PC-9 (cell line): ENCODE data around the gene DNM3. TPM values are rescaled to one million over a fixed set of nuclear protein-coding genes. Genes with fewer than 3 reads are reported as not detected.

Experiments
- BruUV-seq: library from RNA; stranded (reverse); fragments of 400-500 nt; replicated peaks from 2 replicates; lab custom pipeline; 2021; lab: Mats Ljungman, UMichigan
- CTCF ChIA-PET: fragments of 300-600 bp; sonication (Branson Sonifier 250); formaldehyde crosslinking; loops from one replicate; lab custom pipeline; 2022; ENCODE audit warnings: antibody characterized with exemption; lab: Charles Lee
- POLR2A ChIA-PET: fragments of 300-600 bp; sonication (Branson Sonifier 250); formaldehyde crosslinking; loops from one replicate; lab custom pipeline; 2022; ENCODE audit warnings: antibody characterized with exemption; ENCODE audit not compliant: unreplicated experiment; lab: Charles Lee
- DNase-seq, 2 experiments: peaks; one replicate each; pipeline versions ENCODE4 v3.0.0 to v3.0.0-alpha.2; 2015 to 2022; ENCODE audit warnings: mixed read lengths in 1 of 2
- H2AFZ ChIP-seq: fragments of 200-600 bp; sonication (generic); 2 replicates; pipeline ENCODE4 v1.8.1; 2017; ENCODE audit warnings: antibody characterized with exemption
- H3F3A ChIP-seq: fragments of 200-600 bp; sonication (generic); 2 replicates; pipeline ENCODE4 v1.8.1; 2017; ENCODE audit warnings: antibody characterized with exemption, mild to moderate bottlenecking, low read depth; ENCODE audit not compliant: insufficient read depth
- H3K27ac ChIP-seq: fragments of 200-600 bp; sonication (generic); 2 replicates; pipeline ENCODE4 v1.6.1; 2016; ENCODE audit warnings: mixed run types
- H3K27me3 ChIP-seq: fragments of 200-600 bp; sonication (generic); 2 replicates; pipeline ENCODE4 v1.6.1; 2016; ENCODE audit warnings: low read depth, mixed run types; ENCODE audit not compliant: insufficient read depth
- H3K36me3 ChIP-seq: fragments of 200-600 bp; sonication (generic); 2 replicates; pipeline ENCODE4 v1.6.1; 2016; ENCODE audit warnings: low read depth, mixed run types
- H3K4me1 ChIP-seq: fragments of 200-600 bp; sonication (generic); replicated peaks from 2 replicates; pipeline ENCODE4 v1.6.1; 2016; ENCODE audit warnings: mixed run types; ENCODE audit not compliant: insufficient read depth
- H3K4me2 ChIP-seq: fragments of 200-600 bp; sonication (generic); 2 replicates; pipeline ENCODE4 v1.6.1; 2017; ENCODE audit warnings: mixed run types
- H3K4me3 ChIP-seq: fragments of 200-600 bp; sonication (generic); 2 replicates; pipeline ENCODE4 v1.6.1; 2016; ENCODE audit warnings: mixed run types
- H3K79me2 ChIP-seq: fragments of 200-600 bp; sonication (generic); 2 replicates; pipeline ENCODE4 v1.6.1; 2017; ENCODE audit warnings: low read depth, mixed run types
- H3K9me2 ChIP-seq: fragments of 200-600 bp; sonication (generic); 2 replicates; pipeline ENCODE4 v1.8.1; 2017; ENCODE audit warnings: mild to moderate bottlenecking; ENCODE audit not compliant: insufficient read depth
- H3K9me3 ChIP-seq: fragments of 200-600 bp; sonication (generic); 2 replicates; pipeline ENCODE4 v1.8.1; 2016; ENCODE audit warnings: low read depth; ENCODE audit not compliant: insufficient read depth
- H4K20me1 ChIP-seq: fragments of 200-600 bp; sonication (generic); 2 replicates; pipeline ENCODE4 v1.8.1; 2017; ENCODE audit not compliant: insufficient read depth
- EZH2 ChIP-seq: fragments of 200-600 bp; sonication (generic); IDR thresholded peaks from 2 replicates; pipeline ENCODE4 v1.8.0; 2017; ENCODE audit warnings: antibody characterized with exemption, low read depth
- intact Hi-C: fragments of 100-400 bp; cut with micrococcal nuclease; formaldehyde crosslinking; loops from one replicate; pipeline ENCODE4 v1.10.0; 2022; ENCODE audit not compliant: unreplicated experiment
- total RNA-seq: library from RNA; stranded (reverse); gene quantifications from 2 replicates; pipeline ENCODE4 v1.2.3, GENCODE V29; 2021
- TF ChIP-seq, protein P1 (sequence below): fragments of 200-600 bp; sonication (generic); conservative IDR thresholded peaks from 2 replicates; pipeline ENCODE4 v1.6.1; 2017; ENCODE audit warnings: mixed run types, antibody characterized with exemption, mild to moderate bottlenecking, moderate library complexity

DNM3 gene
- total RNA-seq, 1 experiment from 2014 or later, result 1.7 TPM

- Histone ChIP-seq H3K9me2 (peaks cover 4% of the 10 kb centered on the region; the same call in 1 of the 2 replicates), H3F3A (no peaks in the 10 kb centered on the region), H3K27me3 (no peaks in the 10 kb centered on the region), H3K4me2 (no peak overlapping the region), H3K4me1 (no peaks in the 10 kb centered on the region), H3K27ac (no peak overlapping the region), H3K79me2 (no peaks in the 10 kb centered on the region), H3K4me3 (no peak overlapping the region), H3K36me3 (no peaks in the 10 kb centered on the region), H3K9me3 (no peaks in the 10 kb centered on the region; the same call in 1 of the 2 replicates), H2AFZ (no peak overlapping the region), H4K20me1 (no peaks in the 10 kb centered on the region)
- no peak for DNase-seq
- intact Hi-C loops, result no loop called here
- TF ChIP-seq EZH2, result no peak
- TF ChIP-seq, protein P1, sequence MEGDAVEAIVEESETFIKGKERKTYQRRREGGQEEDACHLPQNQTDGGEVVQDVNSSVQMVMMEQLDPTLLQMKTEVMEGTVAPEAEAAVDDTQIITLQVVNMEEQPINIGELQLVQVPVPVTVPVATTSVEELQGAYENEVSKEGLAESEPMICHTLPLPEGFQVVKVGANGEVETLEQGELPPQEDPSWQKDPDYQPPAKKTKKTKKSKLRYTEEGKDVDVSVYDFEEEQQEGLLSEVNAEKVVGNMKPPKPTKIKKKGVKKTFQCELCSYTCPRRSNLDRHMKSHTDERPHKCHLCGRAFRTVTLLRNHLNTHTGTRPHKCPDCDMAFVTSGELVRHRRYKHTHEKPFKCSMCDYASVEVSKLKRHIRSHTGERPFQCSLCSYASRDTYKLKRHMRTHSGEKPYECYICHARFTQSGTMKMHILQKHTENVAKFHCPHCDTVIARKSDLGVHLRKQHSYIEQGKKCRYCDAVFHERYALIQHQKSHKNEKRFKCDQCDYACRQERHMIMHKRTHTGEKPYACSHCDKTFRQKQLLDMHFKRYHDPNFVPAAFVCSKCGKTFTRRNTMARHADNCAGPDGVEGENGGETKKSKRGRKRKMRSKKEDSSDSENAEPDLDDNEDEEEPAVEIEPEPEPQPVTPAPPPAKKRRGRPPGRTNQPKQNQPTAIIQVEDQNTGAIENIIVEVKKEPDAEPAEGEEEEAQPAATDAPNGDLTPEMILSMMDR, result no peak
- BruUV-seq, result no TSS peak
- ChIA-PET CTCF (no interaction called here), POLR2A (no interaction called here)
Measured at GRCh38 chr1:172229942-172230341, 388.6 kb downstream of the DNM3 start.

DNA sequence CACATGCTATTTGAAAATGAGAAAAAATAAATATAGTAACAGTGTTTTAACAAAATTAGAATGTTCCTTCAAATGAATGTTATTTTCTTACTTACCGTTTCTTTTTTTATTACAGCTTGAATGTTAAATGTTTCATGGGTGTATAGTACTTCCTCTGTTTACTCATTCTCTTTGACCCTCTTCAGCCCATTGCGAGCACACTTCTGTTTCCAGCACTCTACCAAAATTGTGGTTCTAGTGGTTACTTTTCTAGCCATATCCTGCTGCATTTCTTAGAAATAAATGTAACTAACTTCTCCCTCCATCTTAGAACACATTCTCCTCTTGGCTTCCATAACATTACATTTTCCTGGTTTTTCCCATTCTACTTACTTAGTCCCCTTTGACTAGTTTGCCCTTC, 389.2 kb downstream of the DNM3 start:
- Histone ChIP-seq H2AFZ (no peak overlapping the region), H3K27me3 (no peaks in the 10 kb centered on the region), H4K20me1 (no peaks in the 10 kb centered on the region), H3K9me3 (no peaks in the 10 kb centered on the region; the same call in 1 of the 2 replicates), H3K4me3 (no peak overlapping the region), H3K79me2 (no peaks in the 10 kb centered on the region), H3K9me2 (peaks cover 4% of the 10 kb centered on the region; the same call in 1 of the 2 replicates), H3K4me1 (no peaks in the 10 kb centered on the region), H3F3A (no peaks in the 10 kb centered on the region), H3K27ac (no peak overlapping the region), H3K4me2 (no peak overlapping the region), H3K36me3 (no peaks in the 10 kb centered on the region)
- POLR2A ChIA-PET, result no interaction called here
- TF ChIP-seq, protein P1, result no peak
- TF ChIP-seq EZH2, result no peak
- DNase-seq, result no peak
- CTCF ChIA-PET, result no interaction called here
- intact Hi-C loops, result no loop called here
- no TSS peak for BruUV-seq

DNA sequence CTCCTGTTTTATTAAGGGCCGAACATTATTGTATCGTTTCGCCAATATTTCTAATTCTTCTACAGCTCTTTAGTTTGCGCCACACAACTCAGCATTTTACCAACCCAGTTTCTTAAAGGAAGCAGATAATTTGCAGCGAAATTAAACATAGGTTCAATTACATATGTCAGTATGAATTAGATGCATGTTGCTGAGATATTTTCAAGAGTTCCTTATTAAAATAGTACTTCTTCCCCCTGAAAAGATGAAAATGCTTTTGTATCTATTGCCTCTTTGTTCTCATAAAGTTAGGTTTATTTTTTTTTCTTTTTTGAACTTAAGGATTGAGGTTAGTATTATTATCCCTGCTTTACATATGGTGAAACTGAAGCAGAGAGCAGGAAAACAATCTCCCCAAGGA, 395.7 kb downstream of the DNM3 start:
- Histone ChIP-seq H3K4me1 (no peaks in the 10 kb centered on the region), H4K20me1 (no peaks in the 10 kb centered on the region), H3K9me3 (no peaks in the 10 kb centered on the region), H3K4me3 (no peak overlapping the region), H3K27ac (no peak overlapping the region), H3K4me2 (no peak overlapping the region), H3F3A (no peaks in the 10 kb centered on the region), H3K9me2 (no peaks in the 10 kb centered on the region), H2AFZ (no peak overlapping the region), H3K36me3 (no peaks in the 10 kb centered on the region), H3K27me3 (no peaks in the 10 kb centered on the region), H3K79me2 (no peaks in the 10 kb centered on the region)
- POLR2A ChIA-PET, result no interaction called here
- no peak for DNase-seq
- no TSS peak for BruUV-seq
- CTCF ChIA-PET, result no interaction called here
- TF ChIP-seq, protein P1, result no peak
- TF ChIP-seq EZH2, result no peak
- intact Hi-C loops, result no loop called here
